ENCODE data around the gene MRTFB. TPM values are rescaled to one million over a fixed set of nuclear protein-coding genes. Genes with fewer than 3 reads are reported as not detected.

Gene MRTFB
- total and polyA plus RNA-seq, 2 experiments from 2014 or later = 13.9 to 22.2 TPM

GRCh38 chr16:14264327-14264943 lies 193.3 kb downstream of the MRTFB start:
- no peaks in the 10 kb centered on the region for H3K4me1 ChIP-seq (ENCODE audit: insufficient read depth)
- H3K4me3 ChIP-seq = no peak overlapping the region
- H3K4me1 Mint-ChIP-seq = no peaks in the 10 kb centered on the region
- TF ChIP-seq ZNF331 (CRISPR knock-in tag; IDR thresholded peaks at IDR 0.05; ENCODE audit: low read depth) (no peak), CTCF (conservative IDR thresholded peaks at IDR 0.05; ENCODE audit: low read depth in 2 of 2) (no peak), JUNB (IDR thresholded peaks at IDR 0.05; ENCODE audit: unreplicated experiment) (no peak), ETS1 (IDR thresholded peaks at IDR 0.05) (no peak), REST (IDR thresholded peaks at IDR 0.05; ENCODE audit: unreplicated experiment) (no peak), STAT1 (IDR thresholded peaks at IDR 0.05; ENCODE audit: unreplicated experiment) (no peak), POLR2AphosphoS5 (IDR thresholded peaks at IDR 0.05; ENCODE audit: low read depth) (no peak), NANOG (IDR thresholded peaks at IDR 0.05; ENCODE audit: borderline replicate concordance) (no peak), EZH2 (IDR thresholded peaks at IDR 0.05; ENCODE audit: low read depth, unreplicated experiment) (no peak), ZNF114 (CRISPR knock-in tag; IDR thresholded peaks at IDR 0.05) (no peak), CREB1 (CRISPR knock-in tag; IDR thresholded peaks at IDR 0.05; ENCODE audit: low read depth) (no peak), EZH2phosphoT487 (IDR thresholded peaks at IDR 0.05; ENCODE audit: unreplicated experiment) (no peak), ZNF462 (CRISPR knock-in tag; IDR thresholded peaks at IDR 0.05) (no peak)
- DNase-seq (ENCODE audit: low spot score) (no peak), ATAC-seq (no peak)
- no peaks in the 10 kb centered on the region; the same call in 1 of the 2 replicates for H4K20me1 ChIP-seq (replicated peaks; ENCODE audit: insufficient read depth)
- no peak overlapping the region for H3K4me2 ChIP-seq
- H3K27me3 ChIP-seq (ENCODE audit: insufficient read depth) = no peaks in the 10 kb centered on the region
- peaks cover 2% of the 10 kb centered on the region for H3K27me3 Mint-ChIP-seq (ENCODE audit: insufficient read depth, low read depth, poor library complexity)
- H3K36me3 Mint-ChIP-seq (ENCODE audit: low read depth) = peaks cover 34% of the 10 kb centered on the region
- no peak overlapping the region for H2AFZ ChIP-seq
- peaks cover 29% of the 10 kb centered on the region for H3K36me3 ChIP-seq (ENCODE audit: insufficient read depth)
- no peak overlapping the region for H3K4me3 Mint-ChIP-seq
- no peaks in the 10 kb centered on the region for H3K9me3 Mint-ChIP-seq
- no peaks in the 10 kb centered on the region for H3K79me2 ChIP-seq (replicated peaks; ENCODE audit: insufficient read depth)
- H3F3A ChIP-seq (replicated peaks; ENCODE audit: low read depth) = no peaks in the 10 kb centered on the region
- H3K27ac Mint-ChIP-seq = no peak overlapping the region; the same call in 1 of the 2 replicates
- H3K27ac ChIP-seq (ENCODE audit: low read depth) = no peak overlapping the region
- H3K9me2 ChIP-seq (ENCODE audit: insufficient read depth) = no peaks in the 10 kb centered on the region
